Trophoblast cell (in vitro differentiated cells and primary cell): ENCODE measurements around the gene KRT77.

Source experiments
- DNase-seq, 2 donors: peaks; one replicate each; pipeline ENCODE4 v3.0.0-alpha.2; 2016
- H2AFZ ChIP-seq: 2 replicates; pipeline ENCODE4 v1.6.1; 2013; ENCODE audit warnings: low read length, moderate library complexity, mild to moderate bottlenecking; ENCODE audit not compliant: insufficient read depth, poor library complexity
- H2AK5ac ChIP-seq: 2 replicates; pipeline ENCODE4 v1.6.1; 2013; ENCODE audit warnings: mild to moderate bottlenecking, low read length
- H2BK120ac ChIP-seq: 2 replicates; pipeline ENCODE4 v1.6.1; 2013; ENCODE audit warnings: low read length, mild to moderate bottlenecking, moderate library complexity; ENCODE audit not compliant: insufficient read depth, poor library complexity
- H2BK12ac ChIP-seq: 2 replicates; pipeline ENCODE4 v1.6.1; 2013; ENCODE audit warnings: mild to moderate bottlenecking, low read length, moderate library complexity
- H2BK5ac ChIP-seq: 2 replicates; pipeline ENCODE4 v1.6.1; 2013; ENCODE audit warnings: low read length, low read depth, moderate library complexity, mild to moderate bottlenecking; ENCODE audit not compliant: poor library complexity
- H3K14ac ChIP-seq: 2 replicates; pipeline ENCODE4 v1.6.1; 2013; ENCODE audit warnings: mild to moderate bottlenecking, low read length
- H3K18ac ChIP-seq: 2 replicates; pipeline ENCODE4 v1.6.1; 2013; ENCODE audit warnings: mild to moderate bottlenecking, low read length
- H3K23ac ChIP-seq: 2 replicates; pipeline ENCODE4 v1.6.1; 2013; ENCODE audit warnings: low read length
- H3K27ac ChIP-seq: 2 replicates; pipeline ENCODE4 v1.5.1; 2013; ENCODE audit warnings: low read depth, mild to moderate bottlenecking, inconsistent platforms, low read length, moderate library complexity
- H3K27me3 ChIP-seq: 2 replicates; pipeline ENCODE4 v1.6.1; 2013; ENCODE audit warnings: inconsistent platforms, mild to moderate bottlenecking, low read length, moderate library complexity; ENCODE audit not compliant: insufficient read depth
- H3K36me3 ChIP-seq, 2 experiments: 1 replicate in 1 of 2; 2 replicates in 1 of 2; pipeline ENCODE4 v1.6.1; 2013; ENCODE audit warnings: low read length in 2 of 2, mild to moderate bottlenecking in 2 of 2, moderate library complexity in 1 of 2; ENCODE audit not compliant: insufficient read depth in 2 of 2, control insufficient read depth in 1 of 2
- H3K4ac ChIP-seq: 2 replicates; pipeline ENCODE4 v1.6.1; 2013; ENCODE audit warnings: low read depth, mild to moderate bottlenecking, low read length, moderate library complexity
- H3K4me1 ChIP-seq, 2 experiments: 1 replicate in 1 of 2; 2 replicates in 1 of 2; pipeline ENCODE4 v1.6.1; 2013; ENCODE audit warnings: low read length in 2 of 2, mild to moderate bottlenecking in 2 of 2, moderate library complexity in 1 of 2; ENCODE audit not compliant: insufficient read depth in 2 of 2, control insufficient read depth in 1 of 2
- H3K4me2 ChIP-seq: 2 replicates; pipeline ENCODE4 v1.6.1; 2013; ENCODE audit warnings: inconsistent platforms, mild to moderate bottlenecking, low read length, moderate library complexity
- H3K4me3 ChIP-seq: 2 replicates; pipeline ENCODE4 v1.5.1; 2013; ENCODE audit warnings: mild to moderate bottlenecking, low read depth, low read length, inconsistent platforms
- H3K79me1 ChIP-seq: one replicate; pipeline ENCODE4 v1.6.1; 2013; ENCODE audit warnings: low read length
- H3K79me2 ChIP-seq: 2 replicates; pipeline ENCODE4 v1.6.1; 2013; ENCODE audit warnings: low read length, mild to moderate bottlenecking; ENCODE audit not compliant: control insufficient read depth, insufficient read depth, poor library complexity
- H3K9ac ChIP-seq: 2 replicates; pipeline ENCODE4 v1.6.1; 2013; ENCODE audit warnings: mild to moderate bottlenecking, low read length
- H3K9me3 ChIP-seq: 2 replicates; pipeline ENCODE4 v1.6.1; 2013; ENCODE audit warnings: low read depth, mild to moderate bottlenecking, control low read depth, inconsistent platforms, low read length; ENCODE audit not compliant: insufficient read depth
- H4K12ac ChIP-seq: 2 replicates; pipeline ENCODE4 v1.6.1; 2013; ENCODE audit warnings: low read depth, mild to moderate bottlenecking, low read length, moderate library complexity
- H4K8ac ChIP-seq: 2 replicates; pipeline ENCODE4 v1.6.1; 2013; ENCODE audit warnings: low read depth, mild to moderate bottlenecking, low read length, moderate library complexity
- H4K91ac ChIP-seq: one replicate; pipeline ENCODE4 v1.6.1; 2013; ENCODE audit warnings: low read depth, mild to moderate bottlenecking, low read length, moderate library complexity
- WGBS: extraction: QIAGEN DNeasy Blood & Tissue Kit; methylation state at CpG from one replicate; pipeline ENCODE4 v1.1.7; 2013; ENCODE audit warnings: missing lambda C conversion rate; ENCODE audit not compliant: insufficient read length, insufficient coverage; ENCODE audit errors: extremely low coverage; 5-methylcytosine and 5-hydroxymethylcytosine counted together

KRT77 gene

DNA sequence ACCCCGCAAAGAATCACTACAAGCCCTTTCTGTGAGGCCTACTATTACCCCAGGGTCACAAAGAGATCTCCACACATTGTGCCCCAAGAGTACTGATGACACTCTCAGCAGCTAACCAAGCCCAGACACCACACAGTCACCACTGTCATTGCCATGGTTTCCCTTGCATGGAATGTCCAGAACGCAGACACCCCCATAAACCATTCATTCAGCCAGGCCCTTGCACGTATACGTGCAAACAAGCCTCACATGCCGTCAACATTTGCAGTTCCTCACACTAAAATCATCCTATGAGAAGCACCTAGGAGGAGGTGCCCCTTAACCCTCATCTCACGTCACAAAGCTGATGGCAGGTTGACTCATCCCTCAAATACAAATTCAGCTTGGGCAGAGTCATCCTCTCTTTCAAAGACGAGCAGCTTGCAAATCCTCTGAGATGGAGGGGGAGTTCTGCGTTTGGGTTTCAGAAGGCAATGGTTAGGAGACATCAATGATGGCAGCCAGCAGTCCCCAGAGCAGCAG is 17.1 kb upstream of the KRT77 start:
- Histone ChIP-seq H3K18ac (no peak overlapping the region), H4K91ac (no peak overlapping the region), H3K4ac (no peak overlapping the region), H3K27me3 (peaks cover 4% of the 10 kb centered on the region), H3K79me1 (no peaks in the 10 kb centered on the region), H4K8ac (no peak overlapping the region), H4K12ac (no peak overlapping the region), H3K36me3 (no peaks in the 10 kb centered on the region), H2BK120ac (no peak overlapping the region), H2BK12ac (no peak overlapping the region), H3K23ac (no peak overlapping the region), H3K9me3 (peaks cover 2% of the 10 kb centered on the region), H2BK5ac (no peak overlapping the region), H3K4me1 (no peaks in the 10 kb centered on the region), H3K27ac (no peak overlapping the region), H3K14ac (no peak overlapping the region), H3K79me2 (no peaks in the 10 kb centered on the region), H2AFZ (no peak overlapping the region), H3K4me3 (no peak overlapping the region), H3K9ac (no peak overlapping the region), H2AK5ac (no peak overlapping the region), H3K4me2 (no peak overlapping the region)
- peak; percentile 85 to 89 for DNase-seq
- WGBS = no CpG with 5 or more reads among the region's 8 CpGs

DNA sequence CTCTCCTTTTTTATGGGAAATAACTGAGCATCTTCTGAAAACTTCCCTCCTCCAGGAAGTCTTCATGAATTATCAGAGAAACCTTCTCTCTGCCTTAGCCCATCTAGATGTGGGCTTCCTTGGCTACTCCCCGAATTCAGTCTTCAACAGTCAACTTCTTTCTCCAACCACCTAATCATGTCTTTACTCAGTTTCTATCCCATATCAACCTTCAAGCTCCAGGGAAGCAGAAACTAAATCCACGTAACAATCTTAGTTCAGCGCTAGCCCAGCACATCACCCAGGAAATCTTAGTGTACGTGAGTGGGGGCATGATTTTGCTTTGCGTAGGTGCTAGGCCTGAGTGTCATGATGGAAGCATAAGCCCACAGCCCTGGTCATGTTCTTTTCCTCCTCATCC is 12.7 kb upstream of the KRT77 start:
- Histone ChIP-seq H4K91ac (no peak overlapping the region), H4K12ac (no peak overlapping the region), H2AK5ac (no peak overlapping the region), H3K27me3 (peaks cover 25% of the 10 kb centered on the region), H3K79me1 (no peaks in the 10 kb centered on the region), H3K4me2 (no peak overlapping the region), H3K4me3 (no peak overlapping the region), H3K36me3 (no peaks in the 10 kb centered on the region), H4K8ac (no peak overlapping the region), H2BK5ac (no peak overlapping the region), H3K23ac (no peak overlapping the region), H3K14ac (no peak overlapping the region), H3K9ac (no peak overlapping the region), H3K4ac (no peak overlapping the region), H3K4me1 (no peaks in the 10 kb centered on the region), H3K79me2 (no peaks in the 10 kb centered on the region), H2AFZ (no peak overlapping the region), H3K9me3 (peaks cover 8% of the 10 kb centered on the region), H3K27ac (no peak overlapping the region), H2BK120ac (no peak overlapping the region), H3K18ac (no peak overlapping the region), H2BK12ac (no peak overlapping the region)
- WGBS = no CpG with 5 or more reads among the region's 5 CpGs
- no peak for DNase-seq

DNA sequence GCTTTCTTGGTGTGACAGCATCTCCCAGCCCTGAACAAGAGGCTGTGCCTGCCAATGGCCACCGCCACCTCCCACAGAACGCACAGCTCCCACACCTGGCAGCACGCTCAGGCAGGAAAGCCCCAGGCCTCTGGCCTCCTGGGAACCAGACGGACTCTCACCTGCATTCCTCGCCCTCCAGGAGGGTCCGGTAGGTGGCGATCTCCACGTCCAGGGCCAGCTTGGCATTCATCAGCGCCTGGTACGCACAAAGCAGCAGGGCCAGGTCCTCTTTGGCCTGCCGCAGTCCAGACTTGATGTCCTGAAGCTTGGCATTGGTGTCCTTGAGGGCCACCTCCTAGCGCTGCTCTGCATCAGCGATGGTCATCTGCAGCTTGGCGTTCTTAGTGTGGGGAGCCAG is 12.1 kb upstream of the KRT77 start:
- Histone ChIP-seq H3K4me3 (no peak overlapping the region), H3K4me1 (no peaks in the 10 kb centered on the region), H4K91ac (no peak overlapping the region), H3K36me3 (no peaks in the 10 kb centered on the region), H3K27me3 (peaks cover 25% of the 10 kb centered on the region), H3K18ac (no peak overlapping the region), H4K8ac (no peak overlapping the region), H3K79me1 (no peaks in the 10 kb centered on the region), H3K14ac (no peak overlapping the region), H3K27ac (no peak overlapping the region), H2BK12ac (no peak overlapping the region), H3K4me2 (no peak overlapping the region), H2BK120ac (no peak overlapping the region), H2BK5ac (no peak overlapping the region), H3K9ac (no peak overlapping the region), H3K9me3 (peaks cover 8% of the 10 kb centered on the region), H2AK5ac (no peak overlapping the region), H3K4ac (no peak overlapping the region), H2AFZ (no peak overlapping the region), H4K12ac (no peak overlapping the region), H3K23ac (no peak overlapping the region), H3K79me2 (no peaks in the 10 kb centered on the region)
- DNase-seq = peak; percentile 47 to 53
- WGBS = no CpG with 5 or more reads among the region's 14 CpGs

DNA sequence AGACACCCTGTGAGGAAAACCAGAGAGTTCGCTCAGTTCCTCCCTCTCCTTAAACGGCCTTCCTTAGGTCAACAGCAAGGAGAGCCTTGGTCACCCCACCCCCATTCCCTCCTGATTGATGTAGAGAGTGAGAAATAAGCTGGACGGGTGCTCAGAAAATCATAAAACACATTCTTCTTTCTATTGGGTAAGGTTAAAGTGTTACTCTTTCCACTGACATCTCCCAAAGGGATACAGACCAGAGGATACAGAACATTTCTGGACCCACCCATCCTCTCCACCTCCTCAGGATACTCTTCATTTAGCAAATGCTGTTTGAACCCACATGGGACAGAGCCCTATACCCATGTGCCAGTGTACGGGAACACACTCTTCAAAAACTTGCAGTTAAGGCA is 11.6 kb upstream of the KRT77 start:
- Histone ChIP-seq H3K14ac (no peak overlapping the region), H3K4me1 (no peaks in the 10 kb centered on the region), H3K4me2 (no peak overlapping the region), H2AFZ (no peak overlapping the region), H3K4ac (no peak overlapping the region), H4K8ac (no peak overlapping the region), H4K91ac (no peak overlapping the region), H3K9ac (no peak overlapping the region), H4K12ac (no peak overlapping the region), H2BK5ac (no peak overlapping the region), H2BK12ac (no peak overlapping the region), H3K27ac (no peak overlapping the region), H2AK5ac (no peak overlapping the region), H2BK120ac (no peak overlapping the region), H3K36me3 (no peaks in the 10 kb centered on the region), H3K23ac (no peak overlapping the region), H3K4me3 (no peak overlapping the region), H3K27me3 (peaks cover 25% of the 10 kb centered on the region), H3K79me1 (no peaks in the 10 kb centered on the region), H3K18ac (no peak overlapping the region), H3K9me3 (peaks cover 8% of the 10 kb centered on the region), H3K79me2 (no peaks in the 10 kb centered on the region)
- no peak for DNase-seq
- WGBS = no CpG with 5 or more reads among the region's 4 CpGs
